Astrocyte (in vitro differentiated cells and primary cell): ENCODE measurements around the gene NEIL1. TPM values are rescaled to one million over a fixed set of nuclear protein-coding genes. Genes with fewer than 3 reads are reported as not detected.

Experiments used
- DNase-seq: peaks from one replicate; pipeline ENCODE4 v3.0.0-alpha.2; 2010; ENCODE audit warnings: low read depth
- FAIRE-seq: peaks from 2 replicates; lab custom pipeline; 2011; peaks lifted over from hg19 to GRCh38; lab: Jason Lieb, UNC
- H2AFZ ChIP-seq: 2 replicates; pipeline ENCODE4 v1.6.0; 2012; ENCODE audit warnings: low read depth, low read length, inconsistent platforms
- H3K27ac ChIP-seq: 2 replicates; pipeline ENCODE4 v1.5.1; 2011; ENCODE audit warnings: low read depth, low read length, inconsistent platforms
- H3K27me3 ChIP-seq: 2 replicates; pipeline ENCODE4 v1.6.0; 2011; ENCODE audit warnings: low read length, inconsistent platforms; ENCODE audit not compliant: insufficient read depth
- H3K36me3 ChIP-seq: 2 replicates; pipeline ENCODE4 v1.5.1; 2011; ENCODE audit warnings: low read length, inconsistent platforms; ENCODE audit not compliant: insufficient read depth
- H3K4me1 ChIP-seq: 2 replicates; pipeline ENCODE4 v1.5.1; 2011; ENCODE audit warnings: low read length, inconsistent platforms; ENCODE audit not compliant: insufficient read depth
- H3K4me2 ChIP-seq: 2 replicates; pipeline ENCODE4 v1.6.0; 2012; ENCODE audit warnings: low read length, inconsistent platforms
- H3K4me3 ChIP-seq: 2 replicates; pipeline ENCODE4 v1.5.1; 2011; ENCODE audit warnings: low read depth, mild to moderate bottlenecking, low read length, inconsistent platforms; ENCODE audit not compliant: insufficient read depth
- H3K79me2 ChIP-seq: 2 replicates; pipeline ENCODE4 v1.6.0; 2012; ENCODE audit warnings: mild to moderate bottlenecking, low read length, inconsistent platforms; ENCODE audit not compliant: insufficient read depth
- H3K9ac ChIP-seq: 2 replicates; pipeline ENCODE4 v1.6.0; 2012; ENCODE audit warnings: mild to moderate bottlenecking, low read length, inconsistent platforms
- H3K9me3 ChIP-seq: 2 replicates; pipeline ENCODE4 v1.5.1; 2012; ENCODE audit warnings: low read depth, mild to moderate bottlenecking, low read length, inconsistent platforms; ENCODE audit not compliant: insufficient read depth
- H4K20me1 ChIP-seq: 2 replicates; pipeline ENCODE4 v1.6.0; 2012; ENCODE audit warnings: low read length, inconsistent platforms; ENCODE audit not compliant: insufficient read depth
- H3K27ac Mint-ChIP-seq: one replicate; pipeline ENCODE4 v1.8.0; 2021; ENCODE audit warnings: mild to moderate bottlenecking, mixed read lengths; ENCODE audit not compliant: unreplicated experiment
- H3K27me3 Mint-ChIP-seq: one replicate; pipeline ENCODE4 v1.8.0; 2021; ENCODE audit warnings: low read depth, mixed read lengths; ENCODE audit not compliant: unreplicated experiment
- H3K36me3 Mint-ChIP-seq: one replicate; pipeline ENCODE4 v1.8.0; 2021; ENCODE audit warnings: low read depth, mixed read lengths; ENCODE audit not compliant: unreplicated experiment
- H3K4me1 Mint-ChIP-seq: one replicate; pipeline ENCODE4 v1.8.0; 2021; ENCODE audit warnings: low read depth, mixed read lengths; ENCODE audit not compliant: unreplicated experiment
- H3K4me3 Mint-ChIP-seq: one replicate; pipeline ENCODE4 v1.8.0; 2021; ENCODE audit warnings: mild to moderate bottlenecking, moderate library complexity, mixed read lengths; ENCODE audit not compliant: unreplicated experiment
- H3K9me3 Mint-ChIP-seq: one replicate; pipeline ENCODE4 v1.8.0; 2021; ENCODE audit warnings: mild to moderate bottlenecking, mixed read lengths; ENCODE audit not compliant: unreplicated experiment
- EZH2 ChIP-seq: IDR thresholded peaks from 2 replicates; pipeline ENCODE4 v1.6.1; 2012; ENCODE audit warnings: mild to moderate bottlenecking, low read length, inconsistent platforms; ENCODE audit not compliant: insufficient read depth
- total RNA-seq: library from RNA; stranded (reverse); gene quantifications from 2 replicates; pipeline ENCODE4 v1.2.1, GENCODE V29; 2021
- TF ChIP-seq, protein P1 (sequence below): IDR thresholded peaks from 2 replicates; pipeline ENCODE4 v1.5.1; 2011; ENCODE audit warnings: low read depth, mild to moderate bottlenecking, inconsistent platforms, low read length, moderate library complexity; ENCODE audit not compliant: insufficient read depth

Gene NEIL1
- total RNA-seq, 1 donor from 2014 or later = 5.1 TPM

DNA sequence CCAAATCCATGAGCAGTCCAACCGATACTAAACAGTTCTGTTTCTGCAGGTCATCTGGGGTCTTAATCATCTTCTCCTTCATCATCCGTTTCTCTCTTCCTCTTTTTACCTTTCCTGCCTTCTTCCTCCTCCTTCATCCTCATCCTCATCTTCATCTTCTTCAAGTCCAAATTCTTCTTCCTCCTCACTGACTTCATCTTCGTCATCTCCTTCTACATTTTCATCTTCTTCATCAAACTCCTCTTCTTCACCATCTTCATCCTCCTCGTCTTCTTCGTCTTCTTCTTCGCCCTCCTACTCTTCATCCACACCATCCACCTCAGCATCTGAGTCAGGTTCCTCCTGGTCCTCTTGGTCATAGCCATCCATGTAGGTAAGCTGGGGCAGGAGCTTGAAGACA is 25.1 kb upstream of the NEIL1 start:
- Mint-ChIP-seq H3K27ac (no peak overlapping the region), H3K36me3 (peaks cover 2% of the 10 kb centered on the region), H3K27me3 (peaks cover 22% of the 10 kb centered on the region), H3K4me3 (no peak overlapping the region), H3K9me3 (no peaks in the 10 kb centered on the region), H3K4me1 (no peaks in the 10 kb centered on the region)
- H3K27ac ChIP-seq = no peak overlapping the region
- no peaks in the 10 kb centered on the region for H3K79me2 ChIP-seq
- H3K9ac ChIP-seq = no peak overlapping the region
- H4K20me1 ChIP-seq = no peaks in the 10 kb centered on the region
- H3K4me1 ChIP-seq = no peaks in the 10 kb centered on the region
- no peak overlapping the region for H3K4me2 ChIP-seq
- DNase-seq = no peak
- H3K36me3 ChIP-seq = no peaks in the 10 kb centered on the region
- H3K4me3 ChIP-seq = no peak overlapping the region
- FAIRE-seq = no peak
- no peaks in the 10 kb centered on the region for H3K9me3 ChIP-seq
- H3K27me3 ChIP-seq = no peaks in the 10 kb centered on the region
- TF ChIP-seq EZH2 = no peak
- TF ChIP-seq, protein P1, sequence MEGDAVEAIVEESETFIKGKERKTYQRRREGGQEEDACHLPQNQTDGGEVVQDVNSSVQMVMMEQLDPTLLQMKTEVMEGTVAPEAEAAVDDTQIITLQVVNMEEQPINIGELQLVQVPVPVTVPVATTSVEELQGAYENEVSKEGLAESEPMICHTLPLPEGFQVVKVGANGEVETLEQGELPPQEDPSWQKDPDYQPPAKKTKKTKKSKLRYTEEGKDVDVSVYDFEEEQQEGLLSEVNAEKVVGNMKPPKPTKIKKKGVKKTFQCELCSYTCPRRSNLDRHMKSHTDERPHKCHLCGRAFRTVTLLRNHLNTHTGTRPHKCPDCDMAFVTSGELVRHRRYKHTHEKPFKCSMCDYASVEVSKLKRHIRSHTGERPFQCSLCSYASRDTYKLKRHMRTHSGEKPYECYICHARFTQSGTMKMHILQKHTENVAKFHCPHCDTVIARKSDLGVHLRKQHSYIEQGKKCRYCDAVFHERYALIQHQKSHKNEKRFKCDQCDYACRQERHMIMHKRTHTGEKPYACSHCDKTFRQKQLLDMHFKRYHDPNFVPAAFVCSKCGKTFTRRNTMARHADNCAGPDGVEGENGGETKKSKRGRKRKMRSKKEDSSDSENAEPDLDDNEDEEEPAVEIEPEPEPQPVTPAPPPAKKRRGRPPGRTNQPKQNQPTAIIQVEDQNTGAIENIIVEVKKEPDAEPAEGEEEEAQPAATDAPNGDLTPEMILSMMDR = no peak
- H2AFZ ChIP-seq = no peak overlapping the region

GRCh38 chr15:75325922-75326321 is 20.9 kb upstream of the NEIL1 start:
- no peak overlapping the region for H3K27ac Mint-ChIP-seq
- Histone ChIP-seq H3K4me2 (no peak overlapping the region), H3K27me3 (no peaks in the 10 kb centered on the region), H4K20me1 (no peaks in the 10 kb centered on the region), H3K79me2 (no peaks in the 10 kb centered on the region), H2AFZ (no peak overlapping the region), H3K9ac (no peak overlapping the region), H3K9me3 (no peaks in the 10 kb centered on the region), H3K27ac (no peak overlapping the region), H3K4me1 (no peaks in the 10 kb centered on the region), H3K4me3 (no peak overlapping the region), H3K36me3 (no peaks in the 10 kb centered on the region)
- FAIRE-seq = no peak
- no peak for TF ChIP-seq EZH2
- TF ChIP-seq, protein P1 = no peak
- no peaks in the 10 kb centered on the region for H3K36me3 Mint-ChIP-seq
- no peak for DNase-seq
- H3K4me3 Mint-ChIP-seq = no peak overlapping the region
- H3K4me1 Mint-ChIP-seq = no peaks in the 10 kb centered on the region
- peaks cover 25% of the 10 kb centered on the region for H3K27me3 Mint-ChIP-seq
- no peaks in the 10 kb centered on the region for H3K9me3 Mint-ChIP-seq

DNA sequence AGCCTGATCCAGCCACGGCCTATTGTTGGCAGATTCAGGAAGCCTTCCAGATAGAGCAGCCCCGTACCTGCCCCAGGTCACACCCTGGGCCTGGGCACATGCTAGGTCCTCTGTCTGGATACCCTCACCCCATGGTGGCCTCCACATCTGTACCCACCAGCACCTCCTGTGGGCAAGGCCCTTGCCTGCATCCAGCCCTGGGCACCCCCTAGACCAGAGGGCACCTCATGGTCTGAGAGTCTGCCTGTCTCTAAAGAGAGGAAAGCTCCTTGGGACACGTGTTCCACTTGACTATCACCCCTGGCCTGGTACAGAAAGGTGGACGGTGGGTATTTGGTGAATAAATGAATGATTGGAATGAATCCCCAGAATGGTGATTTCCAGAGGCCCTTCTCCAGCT is 19.8 kb upstream of the NEIL1 start:
- TF ChIP-seq EZH2 = no peak
- TF ChIP-seq, protein P1 = no peak
- Mint-ChIP-seq H3K36me3 (no peaks in the 10 kb centered on the region), H3K27me3 (peaks cover 25% of the 10 kb centered on the region), H3K9me3 (no peaks in the 10 kb centered on the region), H3K4me3 (no peak overlapping the region), H3K27ac (no peak overlapping the region), H3K4me1 (no peaks in the 10 kb centered on the region)
- Histone ChIP-seq H3K4me2 (no peak overlapping the region), H3K79me2 (no peaks in the 10 kb centered on the region), H3K4me1 (no peaks in the 10 kb centered on the region), H3K36me3 (no peaks in the 10 kb centered on the region), H3K4me3 (no peak overlapping the region), H2AFZ (no peak overlapping the region), H3K27ac (no peak overlapping the region), H3K27me3 (no peaks in the 10 kb centered on the region), H4K20me1 (no peaks in the 10 kb centered on the region), H3K9ac (no peak overlapping the region), H3K9me3 (no peaks in the 10 kb centered on the region)
- DNase-seq (no peak), FAIRE-seq (no peak)
